ENCODE results near the gene ABLIM1. TPM values are rescaled to one million over a fixed set of nuclear protein-coding genes. Genes with fewer than 3 reads are reported as not detected.

The ABLIM1 gene
- total and polyA plus RNA-seq, 2 of the 13 experiments (the other 11 are each of a cell fraction or from before 2014, with no cell fraction given): 59.4 to 92.7 TPM

DNA sequence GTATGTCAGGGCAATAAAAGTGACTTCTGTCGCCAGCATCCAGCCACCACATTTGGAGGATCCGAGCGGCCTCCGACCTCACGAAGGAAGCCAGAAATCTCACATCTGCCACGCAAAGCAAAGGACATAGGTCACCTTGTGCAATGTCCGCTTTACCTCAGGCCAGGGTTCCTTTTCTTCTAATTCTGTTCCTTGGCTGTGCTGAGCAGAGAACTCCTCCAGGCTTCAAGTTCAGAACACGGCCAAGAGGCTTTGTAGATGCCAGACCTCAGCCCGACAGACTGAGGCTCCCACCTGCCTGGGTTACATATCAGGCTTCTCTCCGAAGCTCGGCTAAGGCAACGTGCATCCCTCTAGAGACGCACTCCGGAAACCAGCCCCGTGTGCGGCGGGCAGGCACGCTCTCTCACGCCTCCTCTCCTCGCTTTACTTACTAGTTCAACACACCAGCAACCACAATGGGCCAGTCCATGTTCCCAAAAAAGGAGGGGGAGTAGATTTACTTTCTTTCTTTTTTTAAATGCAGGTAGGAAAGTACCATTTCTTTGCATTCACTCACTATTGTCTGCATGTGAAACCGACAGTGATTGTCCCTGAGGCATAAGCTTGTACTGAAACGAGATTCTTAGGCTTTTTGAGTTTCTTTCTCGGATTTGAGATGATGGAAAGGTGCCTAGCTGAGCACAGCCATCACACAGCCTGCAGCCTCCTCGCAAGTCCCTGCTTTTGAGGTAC is 131.4 kb downstream of the ABLIM1 start (continued):
- TF ChIP-seq, protein P1, sequence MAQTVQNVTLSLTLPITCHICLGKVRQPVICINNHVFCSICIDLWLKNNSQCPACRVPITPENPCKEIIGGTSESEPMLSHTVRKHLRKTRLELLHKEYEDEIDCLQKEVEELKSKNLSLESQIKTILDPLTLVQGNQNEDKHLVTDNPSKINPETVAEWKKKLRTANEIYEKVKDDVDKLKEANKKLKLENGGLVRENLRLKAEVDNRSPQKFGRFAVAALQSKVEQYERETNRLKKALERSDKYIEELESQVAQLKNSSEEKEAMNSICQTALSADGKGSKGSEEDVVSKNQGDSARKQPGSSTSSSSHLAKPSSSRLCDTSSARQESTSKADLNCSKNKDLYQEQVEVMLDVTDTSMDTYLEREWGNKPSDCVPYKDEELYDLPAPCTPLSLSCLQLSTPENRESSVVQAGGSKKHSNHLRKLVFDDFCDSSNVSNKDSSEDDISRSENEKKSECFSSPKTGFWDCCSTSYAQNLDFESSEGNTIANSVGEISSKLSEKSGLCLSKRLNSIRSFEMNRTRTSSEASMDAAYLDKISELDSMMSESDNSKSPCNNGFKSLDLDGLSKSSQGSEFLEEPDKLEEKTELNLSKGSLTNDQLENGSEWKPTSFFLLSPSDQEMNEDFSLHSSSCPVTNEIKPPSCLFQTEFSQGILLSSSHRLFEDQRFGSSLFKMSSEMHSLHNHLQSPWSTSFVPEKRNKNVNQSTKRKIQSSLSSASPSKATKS (CRISPR knock-in tag; IDR thresholded peaks at IDR 0.05): no peak
- no peak for TF ChIP-seq HHEX (CRISPR knock-in tag; IDR thresholded peaks at IDR 0.05)
- TF ChIP-seq ZNF317 (CRISPR knock-in tag; IDR thresholded peaks at IDR 0.05): no peak
- TF ChIP-seq, protein P2, sequence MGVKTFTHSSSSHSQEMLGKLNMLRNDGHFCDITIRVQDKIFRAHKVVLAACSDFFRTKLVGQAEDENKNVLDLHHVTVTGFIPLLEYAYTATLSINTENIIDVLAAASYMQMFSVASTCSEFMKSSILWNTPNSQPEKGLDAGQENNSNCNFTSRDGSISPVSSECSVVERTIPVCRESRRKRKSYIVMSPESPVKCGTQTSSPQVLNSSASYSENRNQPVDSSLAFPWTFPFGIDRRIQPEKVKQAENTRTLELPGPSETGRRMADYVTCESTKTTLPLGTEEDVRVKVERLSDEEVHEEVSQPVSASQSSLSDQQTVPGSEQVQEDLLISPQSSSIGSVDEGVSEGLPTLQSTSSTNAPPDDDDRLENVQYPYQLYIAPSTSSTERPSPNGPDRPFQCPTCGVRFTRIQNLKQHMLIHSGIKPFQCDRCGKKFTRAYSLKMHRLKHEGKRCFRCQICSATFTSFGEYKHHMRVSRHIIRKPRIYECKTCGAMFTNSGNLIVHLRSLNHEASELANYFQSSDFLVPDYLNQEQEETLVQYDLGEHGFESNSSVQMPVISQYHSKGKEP (CRISPR knock-in tag; IDR thresholded peaks at IDR 0.05): no peak; the same call in 1 of the 2 replicates
- no peak for TF ChIP-seq NPAS2 (CRISPR knock-in tag; IDR thresholded peaks at IDR 0.05; ENCODE audit: borderline replicate concordance)
- TF ChIP-seq, protein P3, sequence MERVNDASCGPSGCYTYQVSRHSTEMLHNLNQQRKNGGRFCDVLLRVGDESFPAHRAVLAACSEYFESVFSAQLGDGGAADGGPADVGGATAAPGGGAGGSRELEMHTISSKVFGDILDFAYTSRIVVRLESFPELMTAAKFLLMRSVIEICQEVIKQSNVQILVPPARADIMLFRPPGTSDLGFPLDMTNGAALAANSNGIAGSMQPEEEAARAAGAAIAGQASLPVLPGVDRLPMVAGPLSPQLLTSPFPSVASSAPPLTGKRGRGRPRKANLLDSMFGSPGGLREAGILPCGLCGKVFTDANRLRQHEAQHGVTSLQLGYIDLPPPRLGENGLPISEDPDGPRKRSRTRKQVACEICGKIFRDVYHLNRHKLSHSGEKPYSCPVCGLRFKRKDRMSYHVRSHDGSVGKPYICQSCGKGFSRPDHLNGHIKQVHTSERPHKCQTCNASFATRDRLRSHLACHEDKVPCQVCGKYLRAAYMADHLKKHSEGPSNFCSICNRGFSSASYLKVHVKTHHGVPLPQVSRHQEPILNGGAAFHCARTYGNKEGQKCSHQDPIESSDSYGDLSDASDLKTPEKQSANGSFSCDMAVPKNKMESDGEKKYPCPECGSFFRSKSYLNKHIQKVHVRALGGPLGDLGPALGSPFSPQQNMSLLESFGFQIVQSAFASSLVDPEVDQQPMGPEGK (CRISPR knock-in tag; IDR thresholded peaks at IDR 0.05): no peak
- TF ChIP-seq ZNF605 (CRISPR knock-in tag; IDR thresholded peaks at IDR 0.05): peak; percentile 86
- peak; percentile 71; the same call in 1 of the 2 replicates for TF ChIP-seq KLF11 (CRISPR knock-in tag; IDR thresholded peaks at IDR 0.05)
- TF ChIP-seq CENPX (CRISPR knock-in tag; IDR thresholded peaks at IDR 0.05): no peak
- TF ChIP-seq, protein P4, sequence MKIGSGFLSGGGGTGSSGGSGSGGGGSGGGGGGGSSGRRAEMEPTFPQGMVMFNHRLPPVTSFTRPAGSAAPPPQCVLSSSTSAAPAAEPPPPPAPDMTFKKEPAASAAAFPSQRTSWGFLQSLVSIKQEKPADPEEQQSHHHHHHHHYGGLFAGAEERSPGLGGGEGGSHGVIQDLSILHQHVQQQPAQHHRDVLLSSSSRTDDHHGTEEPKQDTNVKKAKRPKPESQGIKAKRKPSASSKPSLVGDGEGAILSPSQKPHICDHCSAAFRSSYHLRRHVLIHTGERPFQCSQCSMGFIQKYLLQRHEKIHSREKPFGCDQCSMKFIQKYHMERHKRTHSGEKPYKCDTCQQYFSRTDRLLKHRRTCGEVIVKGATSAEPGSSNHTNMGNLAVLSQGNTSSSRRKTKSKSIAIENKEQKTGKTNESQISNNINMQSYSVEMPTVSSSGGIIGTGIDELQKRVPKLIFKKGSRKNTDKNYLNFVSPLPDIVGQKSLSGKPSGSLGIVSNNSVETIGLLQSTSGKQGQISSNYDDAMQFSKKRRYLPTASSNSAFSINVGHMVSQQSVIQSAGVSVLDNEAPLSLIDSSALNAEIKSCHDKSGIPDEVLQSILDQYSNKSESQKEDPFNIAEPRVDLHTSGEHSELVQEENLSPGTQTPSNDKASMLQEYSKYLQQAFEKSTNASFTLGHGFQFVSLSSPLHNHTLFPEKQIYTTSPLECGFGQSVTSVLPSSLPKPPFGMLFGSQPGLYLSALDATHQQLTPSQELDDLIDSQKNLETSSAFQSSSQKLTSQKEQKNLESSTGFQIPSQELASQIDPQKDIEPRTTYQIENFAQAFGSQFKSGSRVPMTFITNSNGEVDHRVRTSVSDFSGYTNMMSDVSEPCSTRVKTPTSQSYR (CRISPR knock-in tag; IDR thresholded peaks at IDR 0.05; ENCODE audit: borderline replicate concordance): peak; percentile 12; the same call in 1 of the 2 replicates
- TF ChIP-seq, protein P5, sequence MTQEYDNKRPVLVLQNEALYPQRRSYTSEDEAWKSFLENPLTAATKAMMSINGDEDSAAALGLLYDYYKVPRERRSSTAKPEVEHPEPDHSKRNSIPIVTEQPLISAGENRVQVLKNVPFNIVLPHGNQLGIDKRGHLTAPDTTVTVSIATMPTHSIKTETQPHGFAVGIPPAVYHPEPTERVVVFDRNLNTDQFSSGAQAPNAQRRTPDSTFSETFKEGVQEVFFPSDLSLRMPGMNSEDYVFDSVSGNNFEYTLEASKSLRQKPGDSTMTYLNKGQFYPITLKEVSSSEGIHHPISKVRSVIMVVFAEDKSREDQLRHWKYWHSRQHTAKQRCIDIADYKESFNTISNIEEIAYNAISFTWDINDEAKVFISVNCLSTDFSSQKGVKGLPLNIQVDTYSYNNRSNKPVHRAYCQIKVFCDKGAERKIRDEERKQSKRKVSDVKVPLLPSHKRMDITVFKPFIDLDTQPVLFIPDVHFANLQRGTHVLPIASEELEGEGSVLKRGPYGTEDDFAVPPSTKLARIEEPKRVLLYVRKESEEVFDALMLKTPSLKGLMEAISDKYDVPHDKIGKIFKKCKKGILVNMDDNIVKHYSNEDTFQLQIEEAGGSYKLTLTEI (CRISPR knock-in tag; conservative IDR thresholded peaks at IDR 0.05): no peak
- TF ChIP-seq ZNF329 (CRISPR knock-in tag; IDR thresholded peaks at IDR 0.05; ENCODE audit: low read depth): no peak
- TF ChIP-seq ZNF121 (CRISPR knock-in tag; IDR thresholded peaks at IDR 0.05): no peak
- TF ChIP-seq, protein P6, sequence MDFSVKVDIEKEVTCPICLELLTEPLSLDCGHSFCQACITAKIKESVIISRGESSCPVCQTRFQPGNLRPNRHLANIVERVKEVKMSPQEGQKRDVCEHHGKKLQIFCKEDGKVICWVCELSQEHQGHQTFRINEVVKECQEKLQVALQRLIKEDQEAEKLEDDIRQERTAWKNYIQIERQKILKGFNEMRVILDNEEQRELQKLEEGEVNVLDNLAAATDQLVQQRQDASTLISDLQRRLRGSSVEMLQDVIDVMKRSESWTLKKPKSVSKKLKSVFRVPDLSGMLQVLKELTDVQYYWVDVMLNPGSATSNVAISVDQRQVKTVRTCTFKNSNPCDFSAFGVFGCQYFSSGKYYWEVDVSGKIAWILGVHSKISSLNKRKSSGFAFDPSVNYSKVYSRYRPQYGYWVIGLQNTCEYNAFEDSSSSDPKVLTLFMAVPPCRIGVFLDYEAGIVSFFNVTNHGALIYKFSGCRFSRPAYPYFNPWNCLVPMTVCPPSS (IDR thresholded peaks at IDR 0.05): no peak
- no peak for TF ChIP-seq ZNF75D (CRISPR knock-in tag; IDR thresholded peaks at IDR 0.05; ENCODE audit: borderline replicate concordance)
- no peak for TF ChIP-seq ZNF557 (CRISPR knock-in tag; IDR thresholded peaks at IDR 0.05)
- TF ChIP-seq SIN3B (IDR thresholded peaks at IDR 0.05; ENCODE audit: low read length): no peak
- no peak for TF ChIP-seq MBD4 (IDR thresholded peaks at IDR 0.05; ENCODE audit: borderline replicate concordance, low read length)

Data from HepG2 (cell line).